Activated gamma-delta T cell treated with anti-CD3 and anti-CD28 coated beads, Interleukin-2, amount 50 U/mL, for 16 hours (primary cell): ENCODE results near the gene PCDHGA1.

Experiments used
- DNase-seq: peaks from one replicate; pipeline ENCODE4 v3.0.0-alpha.2; 2020; ENCODE audit warnings: low read depth

PCDHGA1 gene

DNA sequence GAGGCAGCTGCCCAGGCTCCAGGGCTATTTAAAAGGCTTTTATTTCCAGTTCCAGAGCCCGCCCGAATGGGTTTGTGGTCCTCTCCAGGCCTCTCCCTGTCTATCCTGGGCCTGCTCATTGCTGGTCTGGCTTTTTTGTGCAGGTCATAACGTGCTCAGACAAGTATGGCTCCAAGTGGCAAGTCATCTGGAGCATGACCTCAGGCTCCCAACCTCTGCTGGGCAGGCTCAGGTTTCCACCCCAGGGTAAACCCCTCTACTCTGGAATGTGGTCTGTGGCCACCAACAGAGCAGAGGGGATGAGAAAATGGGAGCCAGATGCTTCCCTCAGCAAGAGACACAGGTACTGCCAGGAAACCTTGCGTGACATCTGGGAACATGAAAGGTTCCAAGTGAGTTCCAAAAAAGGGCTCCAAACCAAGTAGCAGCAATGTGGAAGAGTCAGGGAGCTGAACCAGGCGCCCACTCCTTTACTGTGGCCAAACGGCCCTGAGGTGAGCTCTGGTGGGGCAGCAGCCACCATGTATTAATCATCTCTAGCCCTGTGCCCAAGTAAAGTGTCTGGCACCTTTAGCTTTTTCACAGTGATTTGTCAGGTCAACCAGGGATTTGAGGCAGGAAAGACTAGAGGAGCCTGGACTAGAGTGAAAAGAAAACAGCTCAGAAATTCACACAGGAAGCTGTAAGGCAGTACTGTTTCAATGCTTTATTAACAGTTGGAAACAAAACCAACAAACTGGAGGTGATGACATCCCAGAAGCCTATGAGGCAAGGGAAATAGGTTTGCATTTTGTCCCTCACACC is 184.2 kb downstream of the PCDHGA1 start:
- no peak for DNase-seq

DNA sequence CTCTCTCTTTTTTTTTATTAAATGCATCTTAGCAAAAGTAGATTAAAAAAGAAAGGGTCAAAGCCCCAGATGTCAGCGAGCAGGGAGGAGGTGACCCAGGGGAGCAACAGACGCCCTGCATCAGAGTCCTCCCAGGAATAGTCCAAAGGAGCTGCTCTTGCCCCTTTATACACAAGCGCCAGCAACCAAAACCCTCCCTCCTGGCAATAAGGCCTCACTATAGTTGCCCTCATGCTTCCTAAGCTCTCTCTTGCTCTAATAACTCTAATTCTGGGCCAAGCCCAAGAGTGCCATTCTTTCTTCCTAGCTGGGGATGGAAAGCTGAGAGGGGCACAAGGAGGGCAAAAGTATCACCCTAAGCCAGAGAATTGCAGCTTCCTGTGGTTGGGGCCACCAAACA is 184.8 kb downstream of the PCDHGA1 start:
- no peak for DNase-seq

DNA sequence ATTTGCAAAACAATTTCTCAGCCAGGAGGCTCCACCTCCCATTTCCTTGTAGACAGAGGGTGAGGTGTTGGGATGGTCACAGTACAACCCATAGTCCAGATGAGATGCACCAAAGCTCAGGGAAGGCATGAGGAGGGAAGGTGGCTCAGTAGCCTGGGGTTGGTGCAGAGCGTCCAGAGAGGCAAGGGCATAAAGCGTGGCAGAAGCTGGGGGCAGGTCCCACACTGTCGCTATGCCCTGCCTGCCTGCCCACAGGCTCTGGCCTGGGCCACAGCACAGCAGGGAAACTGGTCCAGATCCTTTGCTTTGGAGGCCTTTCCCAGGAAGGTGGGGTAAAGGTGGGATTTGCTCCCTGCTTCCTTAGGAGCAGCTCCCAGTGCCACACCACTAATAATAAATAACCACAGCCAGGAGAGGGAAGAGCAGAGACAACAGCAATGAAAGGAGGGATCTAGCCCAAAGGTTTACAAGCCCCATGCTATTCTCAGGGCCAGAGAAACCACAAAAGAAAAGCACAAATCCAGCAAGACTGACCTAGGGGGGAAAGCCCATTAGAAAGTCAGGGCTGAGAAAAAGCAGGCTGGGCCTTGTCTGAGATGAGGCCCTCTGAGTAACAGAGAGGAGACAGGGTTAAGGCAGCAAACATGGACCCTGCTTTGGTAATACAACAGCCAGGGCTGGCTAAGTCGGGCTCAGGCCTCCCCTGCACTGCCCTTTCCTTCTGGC is 185.8 kb downstream of the PCDHGA1 start:
- no peak for DNase-seq

DNA sequence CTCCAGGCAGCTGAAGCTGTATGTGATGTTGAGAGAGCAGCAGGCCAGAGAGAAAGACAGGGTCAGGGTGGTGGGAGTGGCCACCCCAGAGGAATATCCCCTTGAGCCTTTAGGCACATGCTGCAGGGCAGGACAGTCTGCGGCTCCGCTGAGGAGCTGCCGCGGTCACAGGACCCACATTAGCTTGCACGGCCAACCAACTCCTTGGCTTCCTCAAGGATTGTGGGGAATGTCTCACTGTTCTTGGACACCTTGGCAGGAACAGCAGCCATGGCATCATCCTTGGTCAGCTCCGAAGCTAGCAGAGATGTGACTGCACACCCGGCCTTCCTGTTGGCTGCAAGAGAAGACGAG is 186.3 kb downstream of the PCDHGA1 start:
- DNase-seq = no peak

DNA sequence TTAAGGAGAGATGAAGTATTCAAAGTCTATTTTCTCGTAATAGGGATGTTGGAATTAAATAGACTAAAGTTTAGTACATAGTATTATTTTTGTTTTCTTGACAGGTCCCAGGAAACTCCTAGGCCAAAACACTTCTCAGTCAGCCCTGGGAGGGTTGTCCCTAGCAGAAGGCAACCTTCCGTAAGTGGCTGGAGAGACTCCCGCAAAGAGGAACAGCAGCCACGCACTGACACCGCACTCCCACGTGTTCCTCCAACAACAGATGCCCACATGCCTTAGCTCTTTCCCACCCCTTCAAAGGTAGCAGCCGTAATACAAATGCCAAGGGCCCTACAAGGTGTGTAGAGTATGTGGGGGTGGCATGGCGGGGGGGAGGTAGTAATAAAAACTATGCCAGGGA is 187.0 kb downstream of the PCDHGA1 start:
- no peak for DNase-seq

DNA sequence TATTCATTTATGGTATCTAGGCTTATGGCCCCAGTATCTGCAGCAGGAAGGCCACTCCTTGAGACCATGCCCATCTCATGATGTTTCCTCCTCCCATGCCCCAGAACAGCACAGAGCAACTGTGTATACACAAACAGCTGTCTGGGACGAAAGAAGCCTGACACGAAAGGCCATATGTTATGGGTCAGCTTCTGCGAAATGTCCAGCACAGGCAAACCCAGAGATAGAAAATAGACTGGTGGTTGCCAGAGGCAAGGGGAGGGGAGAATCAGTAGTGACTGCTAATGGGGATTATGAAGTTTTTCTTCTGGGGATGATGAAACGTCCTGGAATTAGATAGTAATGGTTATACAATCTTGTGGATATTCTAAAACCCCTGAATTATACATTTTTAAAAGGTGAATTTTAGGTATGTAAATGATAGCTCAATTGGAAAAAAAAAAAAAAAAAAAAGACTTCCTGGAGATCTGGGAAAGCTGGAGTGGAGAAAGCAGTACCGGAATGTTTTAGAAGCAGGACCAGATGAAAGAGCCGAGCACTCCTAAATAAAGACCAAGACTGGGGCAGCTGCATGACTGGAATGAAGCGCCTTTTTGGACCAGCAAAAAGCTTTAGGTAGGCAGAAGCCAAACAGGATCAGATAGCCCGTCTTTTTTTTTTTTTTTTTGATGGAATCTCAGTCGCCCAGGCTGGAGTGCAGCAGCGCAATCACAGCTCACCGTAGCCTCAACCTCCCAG is 187.7 kb downstream of the PCDHGA1 start:
- no peak for DNase-seq

DNA sequence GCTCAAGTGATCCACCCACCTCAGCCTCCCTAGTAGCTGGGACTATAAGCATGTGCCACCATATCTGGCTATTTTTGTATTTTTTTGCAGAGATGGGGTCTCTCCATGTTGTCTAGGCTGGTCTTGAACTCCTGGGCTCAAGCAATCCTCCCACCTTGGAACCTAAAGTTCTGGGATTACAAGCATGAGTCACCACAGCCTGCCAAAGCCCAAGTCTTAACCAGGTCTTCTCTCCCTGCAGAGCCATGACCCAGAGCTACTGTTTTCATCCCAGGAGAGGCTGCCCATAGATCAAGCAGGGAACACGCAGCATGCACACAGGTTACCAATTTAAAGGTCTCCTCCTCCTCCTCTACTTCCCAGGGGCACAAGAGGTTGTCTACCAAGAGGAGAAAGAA is 188.3 kb downstream of the PCDHGA1 start:
- DNase-seq = no peak

DNA sequence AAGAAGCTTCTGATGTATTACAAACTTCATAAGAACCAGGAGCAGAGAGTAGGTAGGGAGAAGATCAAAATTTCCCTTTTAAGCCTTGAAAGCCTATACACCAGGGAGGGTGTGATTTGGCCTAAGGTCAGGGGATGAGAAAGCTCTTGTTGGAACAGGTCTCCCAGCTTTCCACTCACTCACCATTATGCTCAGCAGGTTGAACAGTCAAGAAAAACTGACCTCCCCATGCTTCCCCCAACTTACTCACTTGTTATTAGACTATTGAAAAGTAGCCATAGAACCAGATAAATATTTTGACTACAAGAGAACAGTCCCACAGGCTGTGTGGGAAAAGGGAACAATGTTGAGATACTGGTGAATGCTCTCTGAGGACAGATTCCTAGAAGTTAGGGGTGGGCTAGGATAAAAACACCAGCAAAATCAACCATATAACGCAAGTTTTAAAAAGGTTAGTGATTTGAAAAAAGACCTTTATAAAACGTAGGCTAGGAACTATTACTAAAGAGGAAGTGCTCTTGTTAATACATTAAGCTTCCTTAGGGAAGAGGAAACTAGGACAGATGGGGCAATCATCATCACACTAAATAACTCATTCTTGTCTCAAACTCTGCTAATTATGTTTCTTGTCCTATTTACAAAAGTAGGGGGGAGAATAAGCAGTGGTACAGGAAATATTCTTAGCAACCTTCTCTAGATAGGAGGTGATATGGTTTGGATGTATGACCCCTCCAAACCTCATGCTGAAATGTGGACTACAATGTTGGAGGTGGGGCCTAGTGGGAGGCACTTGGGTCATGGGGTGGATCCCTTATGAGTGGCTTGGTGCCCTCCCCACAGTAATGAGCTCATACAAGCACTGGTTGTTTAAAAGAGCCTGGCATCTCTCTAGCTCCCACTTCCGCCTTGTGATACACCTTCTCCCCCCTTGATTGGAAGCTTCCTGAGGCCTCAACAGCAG is 189.6 kb downstream of the PCDHGA1 start:
- no peak for DNase-seq

DNA sequence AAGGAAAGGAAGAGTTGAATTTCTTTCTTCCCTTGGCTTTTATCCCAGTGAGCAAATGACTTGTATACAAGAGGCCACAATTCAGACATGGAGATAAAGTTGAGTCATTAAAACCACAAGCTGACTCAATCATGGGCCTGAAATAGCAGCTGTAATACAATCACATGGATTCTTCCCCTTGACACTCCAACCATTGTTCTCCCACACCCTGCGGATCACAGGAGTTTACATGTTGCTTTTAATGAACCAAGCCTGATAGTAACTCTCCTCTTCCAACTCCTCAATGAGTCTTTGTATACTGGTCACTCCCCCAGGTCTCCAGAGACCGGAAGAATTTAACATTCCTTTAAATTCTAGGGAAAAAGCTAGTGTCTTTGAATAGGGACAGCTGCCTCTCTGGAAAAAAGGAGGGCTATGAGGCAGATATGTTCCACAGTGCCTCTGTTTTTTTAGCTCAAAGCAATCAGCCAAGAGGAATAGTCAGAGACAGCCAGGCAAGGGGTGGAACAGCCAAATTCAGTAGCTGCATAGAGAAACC is 191.0 kb downstream of the PCDHGA1 start:
- DNase-seq = no peak

DNA sequence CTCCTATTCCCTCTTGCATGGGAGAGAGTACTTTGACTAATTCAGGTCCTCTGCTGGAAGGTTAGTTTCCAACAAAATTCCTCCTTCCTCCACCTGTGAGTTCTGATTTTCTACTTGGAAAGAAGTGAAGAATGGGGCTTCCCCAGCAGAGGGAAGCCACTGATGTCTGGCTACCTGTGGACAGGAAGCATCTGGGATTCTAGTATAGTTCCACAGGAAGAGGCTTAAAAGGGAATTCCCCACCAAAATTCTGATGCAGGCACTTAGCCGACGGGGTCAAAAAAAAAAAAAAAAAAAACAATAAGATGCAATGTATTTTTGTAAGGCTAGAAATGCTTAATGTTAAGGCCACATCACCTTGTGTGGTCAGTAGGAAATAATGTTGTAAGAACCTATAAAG is 192.0 kb downstream of the PCDHGA1 start:
- no peak for DNase-seq

DNA sequence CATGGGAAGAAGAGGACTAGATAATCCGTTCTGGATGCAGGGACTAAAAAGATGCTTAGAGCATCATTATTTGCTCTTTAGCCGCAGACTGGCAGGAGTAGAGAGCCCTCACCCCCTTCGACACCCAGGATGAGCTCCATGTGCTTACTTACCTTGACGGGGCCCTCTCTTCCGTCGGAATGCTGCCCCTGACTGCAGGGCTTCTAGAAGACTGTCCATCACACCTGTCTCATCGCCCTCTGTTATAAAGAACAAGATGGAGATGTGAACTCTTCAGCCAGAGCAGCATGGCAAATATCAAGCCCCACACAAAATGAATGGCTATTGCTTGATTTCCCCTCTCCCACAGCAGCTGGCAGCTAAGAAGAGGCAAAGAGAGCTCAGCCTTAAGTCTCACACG is 193.7 kb downstream of the PCDHGA1 start:
- DNase-seq = no peak

DNA sequence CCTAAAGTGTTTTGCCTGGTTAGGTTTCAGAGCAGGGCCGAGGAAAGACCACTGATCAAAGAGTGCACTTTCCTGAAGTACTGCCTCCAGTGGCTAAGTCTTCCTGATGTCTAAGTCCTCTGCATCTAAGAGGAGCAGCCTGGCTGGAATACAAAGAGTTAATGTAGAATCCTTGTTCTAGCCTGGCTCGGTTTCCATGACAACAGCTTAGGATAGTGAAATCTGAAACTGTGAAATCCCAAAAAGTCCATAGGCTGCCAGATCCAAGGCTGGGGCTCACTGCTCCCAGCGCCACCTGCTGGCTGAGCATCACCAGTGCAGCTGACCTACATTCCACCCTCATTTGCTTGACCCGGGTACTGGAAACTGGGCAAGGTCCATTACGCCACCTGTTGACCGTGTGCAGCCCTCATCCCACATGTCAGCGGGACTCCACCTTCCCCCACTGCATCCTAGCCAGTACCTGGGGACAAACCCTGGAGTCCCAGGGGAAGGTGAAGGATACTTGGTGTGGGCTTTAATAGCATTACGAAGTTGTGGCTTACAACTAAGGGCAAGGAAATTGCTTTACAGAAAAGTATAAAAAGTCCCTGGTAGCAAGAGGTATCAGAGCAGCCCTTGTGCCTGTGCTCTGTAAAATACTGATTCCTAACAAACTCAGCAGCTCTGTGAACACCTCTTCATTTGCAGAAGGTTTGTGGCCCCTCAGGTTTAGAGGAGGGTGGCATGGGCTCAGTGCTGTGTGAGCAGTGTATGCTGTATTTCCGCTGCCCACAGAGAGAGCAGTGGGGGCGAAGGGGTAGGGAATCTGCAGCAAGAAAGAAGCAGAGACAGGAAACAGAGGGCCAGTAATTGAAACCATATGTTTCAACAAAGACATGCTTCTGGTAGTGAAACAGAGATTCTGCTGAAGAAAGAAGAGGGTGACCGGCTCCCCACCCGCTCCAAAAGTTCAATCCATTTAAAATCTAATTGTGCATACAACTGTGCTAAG is 194.6 kb downstream of the PCDHGA1 start:
- DNase-seq = peak; percentile 23

DNA sequence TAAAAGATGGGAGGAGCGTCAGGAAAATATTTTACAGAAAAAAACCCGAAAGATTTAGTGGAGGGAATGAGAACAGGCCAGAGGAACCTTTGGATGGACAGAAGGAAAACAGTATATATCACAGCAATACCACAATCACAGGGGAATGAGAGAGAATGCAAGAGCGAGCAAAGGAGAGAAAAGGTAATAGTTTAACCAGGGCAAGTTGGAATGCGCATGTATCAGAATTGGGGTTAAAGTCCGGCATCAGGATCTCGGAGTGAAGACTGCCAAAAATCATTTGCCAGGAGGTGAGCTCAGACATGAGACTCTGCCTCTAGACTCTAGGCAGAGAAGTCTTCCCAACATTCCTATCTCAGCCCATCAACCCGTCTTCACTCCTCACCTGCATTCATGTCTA is 195.3 kb downstream of the PCDHGA1 start:
- no peak for DNase-seq

DNA sequence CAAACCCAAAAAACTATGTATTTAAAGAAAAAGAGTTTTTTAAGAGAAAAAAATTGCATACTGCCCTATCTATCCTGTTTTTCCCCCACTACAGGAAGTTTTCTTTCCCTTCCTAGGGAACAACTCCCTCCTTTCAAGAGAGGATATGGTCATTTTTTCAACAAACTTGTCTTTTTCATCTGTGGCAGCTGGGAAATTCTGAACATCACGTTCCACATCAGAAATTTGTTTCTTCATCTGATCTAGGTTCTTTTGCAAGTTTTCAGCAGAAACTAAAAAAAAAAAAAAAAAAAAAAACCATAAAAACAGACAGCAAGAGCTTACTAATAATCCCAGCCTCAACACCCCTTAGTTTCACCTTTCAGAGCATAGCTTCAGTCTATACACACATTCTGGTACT is 197.1 kb downstream of the PCDHGA1 start:
- DNase-seq = no peak

DNA sequence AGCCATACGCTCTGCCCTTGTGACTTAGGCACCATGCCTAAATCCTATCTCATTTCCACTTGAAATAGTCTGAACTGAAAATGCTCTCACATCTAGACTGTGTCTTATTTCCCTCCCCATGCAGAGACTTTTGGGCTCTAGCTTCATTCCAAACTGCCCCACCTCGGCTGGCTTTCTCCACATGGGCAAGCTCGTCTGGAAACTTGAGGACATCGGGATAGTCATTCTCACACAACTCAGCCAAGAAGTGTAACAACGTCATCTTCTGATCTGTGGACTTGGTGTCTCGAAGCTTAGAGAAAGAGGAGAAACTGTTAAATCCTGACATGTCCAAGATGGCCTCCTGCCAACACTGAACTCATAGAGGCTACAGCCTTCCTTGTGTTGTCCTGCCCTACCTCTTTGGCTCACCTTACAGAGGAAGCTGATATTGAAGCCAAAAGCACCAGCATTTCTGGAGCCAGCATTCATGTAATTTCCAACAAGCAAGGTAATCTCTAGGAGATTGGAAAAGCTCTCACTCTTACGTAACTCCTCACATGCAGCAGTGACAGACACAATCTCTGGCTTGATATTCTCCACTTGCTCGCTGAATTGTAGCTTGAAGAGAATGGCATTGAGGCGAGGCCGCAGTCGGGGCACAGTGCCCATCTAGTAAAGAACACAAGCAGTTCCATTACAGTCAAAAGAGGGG is 198.1 kb downstream of the PCDHGA1 start:
- DNase-seq = no peak

DNA sequence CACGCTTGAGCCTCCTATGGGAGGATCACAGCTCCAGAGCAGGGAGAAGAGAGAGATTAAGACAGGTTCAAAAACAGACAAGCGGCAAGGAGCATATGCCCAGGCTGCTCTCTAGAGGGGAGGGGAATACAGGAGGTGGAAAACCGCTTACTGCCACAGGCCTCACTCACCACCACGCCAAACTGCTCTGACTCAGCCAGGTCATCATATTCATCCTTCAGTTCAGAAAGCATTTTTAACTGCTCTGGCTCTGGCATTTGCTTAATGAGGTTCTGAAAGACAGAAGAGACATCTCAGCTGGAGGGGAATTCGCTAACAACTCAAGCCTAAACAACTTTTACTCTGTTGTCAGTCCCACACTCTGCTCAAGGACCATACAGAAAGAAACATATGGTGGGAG is 198.7 kb downstream of the PCDHGA1 start:
- DNase-seq = no peak

DNA sequence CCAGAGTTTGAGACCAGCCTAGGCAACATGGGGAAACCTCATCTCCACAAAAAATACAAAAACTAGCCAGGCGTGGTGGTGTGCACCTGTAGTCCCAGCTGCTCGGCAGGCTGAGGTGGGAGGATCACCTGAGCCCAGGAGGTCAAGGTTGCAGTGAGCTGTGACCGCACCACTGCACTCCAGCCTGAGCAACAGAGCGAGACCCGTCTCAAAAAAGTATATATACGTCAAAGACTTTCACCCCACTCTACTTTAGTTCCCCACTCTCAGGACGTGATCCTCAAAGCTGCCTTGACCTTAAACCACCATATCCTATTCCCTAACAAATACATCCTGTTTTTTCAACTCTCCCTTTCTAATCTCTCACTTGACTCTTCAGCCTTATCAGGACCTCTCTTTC is 199.6 kb downstream of the PCDHGA1 start:
- DNase-seq = no peak

DNA sequence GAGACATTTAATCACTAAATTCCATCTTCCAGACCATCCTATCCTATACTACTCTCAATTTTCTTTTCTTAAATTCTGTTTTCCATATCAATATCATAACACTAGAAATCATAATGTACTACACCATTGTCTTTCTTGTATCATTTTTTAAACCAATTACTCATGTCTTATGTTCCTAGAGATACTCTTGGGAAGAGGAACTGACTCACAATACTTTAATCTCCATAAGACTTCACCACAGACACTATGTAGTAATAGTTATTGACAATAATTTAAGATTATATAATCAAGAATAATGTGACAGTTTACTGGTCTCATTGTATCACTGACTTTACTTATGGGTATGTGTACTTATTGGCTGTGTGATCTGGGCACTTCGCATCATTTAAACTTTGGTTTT is 202.4 kb downstream of the PCDHGA1 start:
- no peak for DNase-seq

DNA sequence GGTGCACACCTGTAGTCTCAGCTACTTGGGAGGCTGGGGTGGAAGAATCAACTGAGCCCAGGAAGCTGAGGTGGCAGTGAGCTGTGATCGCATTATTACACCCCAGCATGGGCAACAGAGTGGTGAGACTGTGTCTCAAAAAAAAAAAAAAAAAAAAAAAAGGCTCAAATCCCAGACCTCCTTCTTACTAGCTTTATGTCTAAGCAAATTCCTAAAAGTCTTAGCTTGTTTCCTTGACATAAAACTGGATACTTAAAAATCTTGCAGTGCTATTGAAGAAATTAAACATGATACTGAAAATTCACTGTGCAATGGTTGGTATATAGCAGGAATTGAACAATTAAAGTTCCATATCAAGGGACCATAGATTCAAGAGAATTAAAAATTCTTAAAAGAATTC is 203.6 kb downstream of the PCDHGA1 start:
- DNase-seq = no peak
